IPS DF 4.7 (cell line): ENCODE results near the gene LRRD1.
"Not testable (repeated sequence)": the region's sequence is repeated elsewhere in the genome, so short reads cannot be mapped to it uniquely, and the experiment has no call there.

Source experiments
- DNase-seq: peaks from one replicate; pipeline ENCODE4 v3.0.0-alpha.2; 2013; ENCODE audit warnings: low spot score; ENCODE audit errors: extremely low read depth

Gene LRRD1

DNA sequence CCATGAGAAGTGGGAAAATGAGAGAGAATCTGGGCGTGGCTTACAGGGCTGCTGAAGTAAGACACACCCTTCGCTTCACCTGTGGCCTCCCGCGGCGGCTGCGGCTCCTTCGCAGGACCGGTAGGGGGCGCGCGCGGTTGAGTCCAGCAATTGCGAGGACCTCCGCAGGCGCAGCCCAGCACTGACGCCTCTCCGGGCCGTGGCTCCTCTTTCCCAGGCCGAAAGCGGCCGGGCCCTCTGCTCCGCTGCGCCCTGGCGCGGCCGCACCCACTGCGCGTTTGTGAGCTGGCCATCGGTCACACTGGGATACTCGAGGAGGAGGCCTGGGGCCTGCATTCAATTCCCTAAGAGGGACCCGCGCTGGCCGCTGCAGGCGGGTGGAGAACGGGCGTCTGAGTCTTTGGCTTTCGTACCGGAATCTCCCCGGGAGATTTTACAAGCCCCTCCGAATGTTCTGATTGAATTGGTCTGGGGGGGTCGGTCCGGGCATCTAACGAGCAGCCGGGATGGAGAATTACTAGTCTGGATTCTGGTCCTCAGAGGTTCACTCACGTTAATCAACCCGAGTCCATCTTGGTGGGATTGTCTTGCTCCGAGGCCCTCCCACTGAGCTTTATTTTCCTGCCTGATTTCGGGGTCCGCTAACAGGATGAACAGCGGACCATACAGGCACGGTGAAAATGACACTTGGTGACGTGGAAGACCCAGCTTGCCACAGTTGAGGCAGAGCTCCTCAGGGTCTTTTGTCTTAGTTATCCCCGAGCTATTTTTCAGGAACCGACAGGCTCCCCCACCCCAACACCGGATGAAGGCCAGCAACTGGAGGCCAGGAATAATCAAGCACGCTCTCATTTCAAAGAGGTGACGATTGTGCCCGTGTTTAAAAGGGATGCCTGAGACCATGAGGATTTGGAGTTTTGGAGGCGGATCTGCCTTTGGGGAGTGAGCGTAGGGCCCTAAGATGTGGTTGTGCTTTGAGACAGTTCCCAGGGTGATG, at the start of gene LRRD1:
LRRD1 (minus strand) TSS at position 215 of the 997 bp plus-strand sequence. CDS start 13,940 bp downstream, outside the sequence.
- DNase-seq: peak; percentile 69

DNA sequence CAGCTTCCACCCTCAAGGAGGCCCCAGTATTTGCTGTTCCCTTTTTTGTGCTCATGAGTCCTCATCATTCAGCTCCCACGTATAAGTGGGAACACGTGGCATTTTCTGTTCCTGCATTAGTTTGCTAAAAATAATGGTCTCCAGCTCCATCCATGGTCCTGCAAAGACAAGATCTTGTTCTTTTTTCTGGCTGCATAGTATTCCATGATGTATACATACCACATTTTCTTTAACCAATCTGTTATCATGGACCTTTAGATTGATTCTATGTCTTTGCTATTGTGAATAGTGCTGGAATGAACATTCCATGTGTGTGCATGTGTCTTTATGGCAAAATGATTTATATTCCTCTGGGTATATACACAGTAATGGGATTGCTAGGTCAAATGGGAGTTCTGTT, 49.8 kb upstream of the LRRD1 start:
- DNase-seq: no peak

GRCh38 chr7:92228100-92228499, 49.2 kb upstream of the LRRD1 start:
- no peak for DNase-seq

DNA sequence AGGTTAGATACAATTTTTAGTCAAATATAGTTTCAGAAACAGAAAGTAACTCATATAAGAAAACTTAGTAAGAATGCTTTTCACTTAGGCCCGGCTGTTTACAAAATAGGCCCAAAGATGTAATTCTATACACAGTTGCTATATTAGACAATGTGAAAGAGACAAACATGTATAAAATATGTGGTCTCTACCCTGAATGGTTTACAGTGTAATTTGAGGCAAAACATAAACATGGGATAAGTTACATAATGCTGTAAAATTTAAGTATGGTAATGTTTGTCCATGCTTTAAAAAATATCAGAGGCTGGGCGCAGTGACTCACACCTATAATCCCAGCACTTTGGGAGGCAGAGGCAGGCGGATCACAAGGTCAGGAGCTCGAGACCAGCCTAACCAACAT, 48.0 kb upstream of the LRRD1 start:
- DNase-seq: no peak

DNA sequence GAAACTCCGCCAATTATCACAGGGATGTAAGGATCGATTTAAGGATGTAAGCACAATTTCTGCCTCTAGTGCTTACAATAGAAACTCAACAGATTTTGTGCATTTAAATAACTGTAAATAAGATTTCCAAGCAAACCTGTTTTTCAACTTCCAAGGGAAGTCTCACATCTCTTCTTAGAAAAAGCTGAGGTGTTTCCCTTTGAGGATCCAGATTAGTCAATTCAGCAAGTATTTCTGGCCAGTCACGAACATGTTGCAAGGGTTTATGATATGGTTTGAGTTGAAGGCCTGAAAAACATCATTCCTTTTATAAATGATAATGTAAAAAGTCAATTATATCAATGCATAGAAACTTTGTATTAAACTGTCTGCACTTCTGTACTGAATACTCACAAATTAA, 42.8 kb upstream of the LRRD1 start:
- DNase-seq: no peak

DNA sequence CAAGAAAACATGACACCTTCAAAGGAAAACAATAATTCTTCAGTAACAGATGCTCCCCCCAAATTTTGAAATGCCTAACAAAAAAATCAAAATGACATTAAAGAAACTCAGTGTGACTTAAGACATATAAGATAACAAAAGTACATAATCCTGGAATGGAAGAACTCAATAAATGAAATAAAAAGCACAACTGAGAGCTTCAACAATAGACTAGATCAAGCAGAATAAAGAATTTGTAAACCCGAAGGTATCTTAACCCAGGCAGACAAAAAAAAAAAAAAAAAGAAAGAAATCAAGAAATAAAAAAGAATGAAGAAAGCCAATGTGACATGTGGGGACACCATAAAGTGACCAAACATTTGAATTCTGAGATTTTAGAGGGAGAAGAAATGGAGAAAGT, 27.7 kb upstream of the LRRD1 start:
- no peak for DNase-seq

GRCh38 chr7:92205987-92206386, 27.0 kb upstream of the LRRD1 start:
- DNase-seq: no peak

DNA sequence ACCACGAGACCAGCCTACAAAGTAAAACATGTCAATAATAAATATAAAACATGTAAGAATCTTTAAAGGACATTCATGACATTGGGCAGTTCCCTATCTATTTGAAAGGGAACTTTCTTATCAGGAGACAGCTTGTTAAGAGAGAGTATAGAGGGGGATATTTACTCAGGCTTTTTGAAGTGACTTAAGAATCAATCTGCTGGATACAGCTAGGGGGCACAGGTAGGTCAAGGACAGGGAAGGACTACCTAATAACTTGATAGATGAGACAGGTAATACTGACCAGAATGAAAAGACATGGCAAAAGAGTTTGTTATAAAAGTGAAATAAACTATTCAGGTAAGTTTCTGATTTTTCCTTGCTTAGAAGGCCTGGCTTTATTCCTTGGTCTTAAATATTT, 21.8 kb upstream of the LRRD1 start:
- DNase-seq: no peak

- no peak for DNase-seq
These were observed 13.4 kb upstream of the LRRD1 start for GRCh38 chr7:92192326-92192725.

DNA sequence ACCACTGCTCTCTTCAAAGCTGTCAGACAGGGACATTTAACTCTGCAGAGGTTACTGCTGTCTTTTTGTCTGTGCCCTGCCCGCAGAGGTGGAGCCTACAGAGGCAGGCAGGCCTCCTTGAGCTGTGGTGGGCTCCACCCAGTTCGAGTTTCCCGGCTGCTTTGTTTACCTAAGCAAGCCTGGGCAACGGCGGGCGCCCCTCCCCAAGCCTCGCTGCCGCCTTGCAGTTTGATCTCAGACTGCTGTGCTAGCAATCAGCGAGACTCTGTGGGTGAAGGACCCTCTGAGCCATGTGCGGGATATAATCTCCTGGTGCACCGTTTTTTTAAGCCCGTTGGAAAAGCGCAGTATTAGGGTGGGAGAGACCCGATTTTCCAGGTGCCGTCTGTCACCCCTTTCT, 10.3 kb upstream of the LRRD1 start:
- not testable (repeated sequence) for DNase-seq

DNA sequence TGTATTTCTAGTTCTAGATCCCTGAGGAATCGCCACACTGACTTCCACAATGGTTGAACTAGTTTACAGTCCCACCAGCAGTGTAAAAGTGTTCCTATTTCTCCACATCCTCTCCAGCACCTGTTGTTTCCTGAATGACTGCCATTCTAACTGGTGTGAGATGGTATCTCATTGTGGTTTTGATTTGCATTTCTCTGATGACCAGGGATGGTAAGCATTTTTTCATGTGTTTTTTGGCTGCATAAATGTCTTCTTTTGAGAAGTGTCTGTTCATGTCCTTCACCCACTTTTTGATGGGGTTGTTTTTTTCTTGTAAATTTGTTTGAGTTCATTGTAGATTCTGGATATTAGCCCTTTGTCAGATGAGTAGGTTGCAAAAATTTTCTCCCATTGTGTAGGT, 5.4 kb upstream of the LRRD1 start:
- not testable (repeated sequence) for DNase-seq

DNA sequence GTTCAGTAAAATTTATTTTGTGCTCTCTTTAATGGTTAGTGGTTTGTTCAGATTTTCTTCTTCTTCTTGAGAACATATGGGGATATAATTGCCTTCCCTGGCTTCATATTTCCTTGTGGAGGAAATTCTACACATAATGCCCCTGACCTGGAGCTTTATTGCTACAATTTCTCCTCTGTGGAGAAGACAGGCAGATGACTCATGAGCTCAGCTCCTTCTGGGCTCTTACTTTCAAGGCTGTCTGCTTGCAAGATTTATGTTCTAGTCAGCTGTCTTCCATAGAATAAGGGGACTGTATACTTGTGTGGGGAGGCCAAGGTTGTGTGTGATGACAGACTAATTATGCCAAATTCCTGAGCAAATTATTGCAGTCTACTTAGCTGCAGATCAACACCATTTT, 1.6 kb downstream of the LRRD1 start:
- DNase-seq: no peak

DNA sequence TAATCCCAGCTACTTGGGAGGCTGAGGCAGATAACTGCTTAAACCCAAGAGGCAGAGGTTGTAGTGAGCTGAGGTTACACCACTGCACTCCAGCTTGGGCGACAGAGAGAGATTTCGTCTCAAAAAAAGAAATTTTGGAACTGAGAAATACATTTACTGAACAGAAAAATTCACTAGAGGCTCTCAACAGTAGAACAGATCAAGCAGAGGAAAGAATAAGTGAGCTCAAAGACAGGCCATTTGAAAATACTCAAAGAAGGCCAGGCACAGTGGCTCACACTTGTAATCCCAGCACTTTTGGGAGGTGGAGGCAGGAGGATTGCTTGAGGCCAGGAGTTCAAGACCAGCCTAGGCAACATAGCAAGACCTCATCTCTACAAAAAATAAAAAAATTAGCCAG, 9.4 kb downstream of the LRRD1 start:
- not testable (repeated sequence) for DNase-seq

DNA sequence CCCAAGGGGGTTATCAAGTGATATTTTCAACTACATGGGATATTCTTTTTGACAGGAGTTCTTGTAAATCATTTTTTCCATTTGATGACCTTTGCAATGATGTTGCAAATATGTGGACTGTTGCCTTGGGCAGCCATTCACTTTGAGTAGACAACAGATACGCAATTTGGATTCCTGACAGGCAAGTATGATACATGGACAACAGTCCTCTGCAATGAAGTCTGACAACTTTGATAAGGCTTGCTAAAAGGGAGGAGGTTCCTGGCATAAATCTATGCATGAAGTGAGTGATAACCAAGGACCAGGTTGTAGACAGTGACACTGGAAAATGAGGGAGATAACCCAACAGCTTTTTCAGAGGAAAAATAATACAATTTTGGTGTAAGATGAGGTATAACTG, 17.7 kb downstream of the LRRD1 start:
- DNase-seq: no peak

- DNase-seq: no peak
These were observed 20.0 kb downstream of the LRRD1 start for GRCh38 chr7:92158660-92159575.

GRCh38 chr7:92156990-92157389, 22.0 kb downstream of the LRRD1 start:
- no peak for DNase-seq

GRCh38 chr7:92155108-92155739, 23.7 kb downstream of the LRRD1 start:
- DNase-seq: no peak

DNA sequence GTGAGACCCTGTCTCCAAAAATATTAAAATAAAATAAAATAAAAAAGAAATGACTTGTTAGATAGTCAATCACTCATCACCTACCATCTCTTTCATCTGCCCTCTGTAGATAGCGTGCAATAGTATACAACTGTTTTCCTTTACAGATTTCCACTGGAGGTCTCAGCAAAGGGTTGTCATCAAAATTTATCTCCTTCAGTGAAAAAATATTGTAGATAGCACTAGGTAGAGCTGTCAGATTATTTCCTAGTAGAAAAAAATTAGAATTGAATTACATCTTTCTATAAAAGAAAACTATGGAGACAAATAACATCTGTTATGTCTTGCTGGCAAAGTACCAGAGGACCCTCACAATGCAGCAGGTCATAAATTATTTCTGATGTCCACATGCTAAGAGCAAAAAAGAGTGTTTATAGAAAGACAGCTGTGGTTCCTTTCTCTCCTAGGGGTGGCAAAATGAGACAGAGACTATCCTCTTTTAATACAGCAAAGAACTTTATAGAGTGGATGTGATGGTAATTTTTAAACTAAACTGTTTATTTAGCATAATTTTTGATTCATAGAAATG, 28.4 kb downstream of the LRRD1 start:
- no peak for DNase-seq

DNA sequence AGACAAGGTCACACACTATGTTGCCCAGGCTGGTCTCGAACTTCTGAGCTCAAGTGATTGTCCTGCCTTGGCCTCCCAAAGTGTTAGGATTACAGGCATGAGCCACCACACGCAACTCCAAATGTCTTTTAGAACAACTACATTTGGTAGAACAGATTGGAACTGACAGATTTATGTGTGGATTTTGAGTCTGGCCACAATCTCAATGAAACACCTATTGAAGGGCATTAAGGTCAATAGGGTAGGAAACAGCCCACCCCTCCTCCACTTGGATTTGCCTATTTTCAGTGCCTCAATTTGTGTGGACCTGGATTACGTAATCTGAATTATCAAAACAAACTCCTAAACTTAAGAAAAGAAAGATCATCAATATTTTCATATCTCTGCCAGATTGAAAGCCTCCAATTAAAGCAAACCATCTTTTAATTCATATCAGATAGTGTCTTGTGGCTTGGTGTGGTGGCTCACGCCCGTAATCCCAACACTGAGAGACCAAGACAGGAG, 29.2 kb downstream of the LRRD1 start:
- no peak for DNase-seq

DNA sequence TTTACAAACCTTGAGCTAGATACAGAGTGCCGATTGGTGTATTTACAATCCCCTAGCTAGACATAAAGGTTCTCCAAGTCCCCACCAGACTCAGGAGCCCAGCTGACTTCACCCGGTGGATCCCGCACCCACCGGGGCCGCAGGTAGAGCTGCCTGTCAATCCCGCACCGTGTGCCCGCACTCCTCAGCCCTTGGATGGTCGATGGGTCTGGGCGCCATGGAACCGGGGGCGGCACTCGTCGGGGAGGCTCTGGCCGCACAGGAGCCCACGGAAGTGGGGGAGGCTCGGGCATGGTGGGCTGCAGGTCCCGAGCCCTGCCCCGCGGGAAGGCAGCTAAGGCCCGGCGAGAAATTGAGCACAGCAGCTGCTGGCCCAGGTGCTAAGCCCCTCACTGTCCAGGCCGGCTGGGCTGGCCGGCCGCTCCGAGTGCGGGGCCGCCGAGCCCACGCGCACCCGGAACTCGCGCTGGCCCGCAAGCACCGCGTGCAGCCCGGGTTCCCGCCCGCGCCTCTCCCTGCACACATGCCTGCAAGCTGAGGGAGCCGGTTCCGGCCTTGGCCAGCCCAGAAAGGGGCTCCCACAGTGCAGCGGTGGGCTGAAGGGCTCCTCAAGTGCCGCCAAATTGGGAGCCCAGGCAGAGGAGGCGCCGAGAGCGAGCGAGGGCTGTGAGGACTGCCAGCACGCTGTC, 35.6 kb downstream of the LRRD1 start:
- DNase-seq: not testable (repeated sequence)
